ENCODE measurements around the gene ERCC6.

ERCC6 gene

DNA sequence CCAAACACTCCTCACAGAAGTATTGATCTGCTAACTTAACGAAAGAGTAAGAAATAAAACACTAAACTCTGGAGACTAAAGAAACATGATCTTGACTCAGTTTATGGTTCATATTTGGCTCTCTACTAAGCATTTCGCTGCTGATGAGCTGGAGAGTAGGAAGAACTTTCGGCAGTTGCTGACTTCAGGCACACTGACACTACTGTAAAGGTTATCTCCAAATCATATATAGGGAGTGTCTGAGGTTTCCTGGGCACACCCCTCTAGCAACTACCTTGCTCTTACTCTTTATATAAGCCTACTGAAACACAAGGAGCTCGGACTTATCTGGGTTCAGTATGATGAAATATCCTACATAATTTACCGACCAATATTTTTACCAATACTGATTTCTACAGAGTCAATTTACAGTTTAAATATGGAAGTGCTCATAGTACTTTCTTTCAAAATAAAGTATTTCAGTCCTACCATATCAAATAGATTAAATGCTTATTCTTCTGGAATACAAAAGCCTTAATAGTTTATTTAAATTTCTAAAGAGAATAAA is 39.5 kb downstream of the ERCC6 start:
- Mint-ChIP-seq H3K4me1 (peaks cover 15% of the 10 kb centered on the region), H3K9me3 (no peaks in the 10 kb centered on the region), H3K4me3 (no peak overlapping the region), H3K27me3 (ENCODE audit: low read depth) (no peaks in the 10 kb centered on the region), H3K27ac (no peak overlapping the region), H3K36me3 (ENCODE audit: low read depth) (peaks cover 14% of the 10 kb centered on the region)
- TF ChIP-seq, protein P1, sequence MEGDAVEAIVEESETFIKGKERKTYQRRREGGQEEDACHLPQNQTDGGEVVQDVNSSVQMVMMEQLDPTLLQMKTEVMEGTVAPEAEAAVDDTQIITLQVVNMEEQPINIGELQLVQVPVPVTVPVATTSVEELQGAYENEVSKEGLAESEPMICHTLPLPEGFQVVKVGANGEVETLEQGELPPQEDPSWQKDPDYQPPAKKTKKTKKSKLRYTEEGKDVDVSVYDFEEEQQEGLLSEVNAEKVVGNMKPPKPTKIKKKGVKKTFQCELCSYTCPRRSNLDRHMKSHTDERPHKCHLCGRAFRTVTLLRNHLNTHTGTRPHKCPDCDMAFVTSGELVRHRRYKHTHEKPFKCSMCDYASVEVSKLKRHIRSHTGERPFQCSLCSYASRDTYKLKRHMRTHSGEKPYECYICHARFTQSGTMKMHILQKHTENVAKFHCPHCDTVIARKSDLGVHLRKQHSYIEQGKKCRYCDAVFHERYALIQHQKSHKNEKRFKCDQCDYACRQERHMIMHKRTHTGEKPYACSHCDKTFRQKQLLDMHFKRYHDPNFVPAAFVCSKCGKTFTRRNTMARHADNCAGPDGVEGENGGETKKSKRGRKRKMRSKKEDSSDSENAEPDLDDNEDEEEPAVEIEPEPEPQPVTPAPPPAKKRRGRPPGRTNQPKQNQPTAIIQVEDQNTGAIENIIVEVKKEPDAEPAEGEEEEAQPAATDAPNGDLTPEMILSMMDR (IDR thresholded peaks at IDR 0.05; ENCODE audit: unreplicated experiment in 3 of 3): no peak

DNA sequence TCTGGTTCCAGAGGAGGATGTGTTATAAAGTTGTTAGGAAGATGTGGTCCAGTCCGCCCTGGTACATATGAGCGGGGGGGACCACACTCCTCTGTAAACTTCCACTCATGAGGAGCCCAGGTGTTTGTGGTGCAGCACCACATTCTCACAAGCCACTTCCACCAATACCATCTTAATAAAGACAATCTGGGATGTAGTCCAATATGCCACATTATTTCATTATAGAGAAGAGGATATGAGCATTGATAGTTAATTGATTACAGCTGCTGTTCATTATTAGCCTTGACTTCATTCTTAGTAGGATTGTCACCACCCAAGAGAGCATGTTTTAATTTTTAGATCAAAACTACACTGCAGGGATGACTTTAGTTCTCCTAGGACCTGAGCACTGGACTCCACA is 40.5 kb downstream of the ERCC6 start:
- Mint-ChIP-seq H3K4me1 (peaks cover 15% of the 10 kb centered on the region), H3K36me3 (ENCODE audit: low read depth) (peaks cover 14% of the 10 kb centered on the region), H3K9me3 (no peaks in the 10 kb centered on the region), H3K27me3 (ENCODE audit: low read depth) (no peaks in the 10 kb centered on the region), H3K27ac (no peak overlapping the region), H3K4me3 (no peak overlapping the region)
- TF ChIP-seq, protein P1 (IDR thresholded peaks at IDR 0.05; ENCODE audit: unreplicated experiment in 3 of 3): no peak

GRCh38 chr10:49497358-49497757 is 41.6 kb downstream of the ERCC6 start:
- peaks cover 10% of the 10 kb centered on the region for H3K36me3 Mint-ChIP-seq (ENCODE audit: low read depth)
- TF ChIP-seq, protein P1 (IDR thresholded peaks at IDR 0.05; ENCODE audit: unreplicated experiment in 3 of 3): no peak
- peaks cover 4% of the 10 kb centered on the region for H3K4me1 Mint-ChIP-seq
- H3K27me3 Mint-ChIP-seq (ENCODE audit: low read depth): no peaks in the 10 kb centered on the region
- H3K9me3 Mint-ChIP-seq: no peaks in the 10 kb centered on the region
- H3K4me3 Mint-ChIP-seq: no peak overlapping the region
- no peak overlapping the region for H3K27ac Mint-ChIP-seq

GRCh38 chr10:49488056-49488717 is 50.7 kb downstream of the ERCC6 start:
- TF ChIP-seq, protein P1 (IDR thresholded peaks at IDR 0.05; ENCODE audit: unreplicated experiment in 3 of 3): no peak
- H3K4me1 Mint-ChIP-seq: peaks cover 22% of the 10 kb centered on the region
- H3K27ac Mint-ChIP-seq: peak overlapping the region in 2 of 3 experiments; percentile 21 to 23
- H3K27me3 Mint-ChIP-seq (ENCODE audit: low read depth): peaks cover 3% of the 10 kb centered on the region
- no peaks in the 10 kb centered on the region for H3K9me3 Mint-ChIP-seq
- no peak overlapping the region for H3K4me3 Mint-ChIP-seq
- H3K36me3 Mint-ChIP-seq (ENCODE audit: low read depth): peaks cover 5% of the 10 kb centered on the region

- Mint-ChIP-seq H3K4me1 (peaks cover 22% of the 10 kb centered on the region), H3K36me3 (ENCODE audit: low read depth) (peaks cover 20% of the 10 kb centered on the region), H3K27me3 (ENCODE audit: low read depth) (peaks cover 3% of the 10 kb centered on the region), H3K27ac (no peak overlapping the region), H3K9me3 (peaks cover under 1% of the 10 kb centered on the region), H3K4me3 (no peak overlapping the region)
- TF ChIP-seq, protein P1 (IDR thresholded peaks at IDR 0.05; ENCODE audit: unreplicated experiment in 3 of 3): no peak
These were observed 52.2 kb downstream of the ERCC6 start for GRCh38 chr10:49486738-49487137.

DNA sequence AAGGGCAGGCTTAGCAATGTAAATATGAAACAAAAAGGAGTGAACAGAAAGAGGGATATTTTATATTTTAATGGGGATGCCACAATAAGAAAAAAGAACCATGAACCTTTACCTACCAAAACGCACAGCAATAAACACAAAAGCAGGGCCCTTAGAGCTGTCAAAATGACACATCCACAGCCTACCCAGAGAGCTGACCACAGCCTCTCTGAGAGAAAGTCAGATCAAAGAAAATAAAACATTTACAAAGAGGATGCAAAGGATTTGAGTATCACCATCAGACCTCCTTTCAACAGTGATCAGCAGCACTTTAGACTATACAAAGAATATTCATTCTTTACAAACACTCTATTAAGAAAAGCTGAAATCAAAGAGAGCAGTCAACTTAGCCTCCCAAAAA is 52.9 kb downstream of the ERCC6 start:
- peaks cover 22% of the 10 kb centered on the region for H3K4me1 Mint-ChIP-seq
- no peak overlapping the region for H3K27ac Mint-ChIP-seq
- H3K4me3 Mint-ChIP-seq: no peak overlapping the region
- H3K27me3 Mint-ChIP-seq (ENCODE audit: low read depth): peaks cover 3% of the 10 kb centered on the region
- peaks cover 24% of the 10 kb centered on the region for H3K36me3 Mint-ChIP-seq (ENCODE audit: low read depth)
- peaks cover 3% of the 10 kb centered on the region for H3K9me3 Mint-ChIP-seq
- TF ChIP-seq, protein P1 (IDR thresholded peaks at IDR 0.05; ENCODE audit: unreplicated experiment in 3 of 3): no peak
